Retinal pigment epithelial cell (primary cell): ENCODE measurements around the gene MAN1C1.

Source experiments
- DNase-seq: peaks from one replicate; pipeline ENCODE4 v3.0.0-alpha.2; 2010; ENCODE audit warnings: low read depth
- H3K4me3 ChIP-seq: 2 replicates; pipeline ENCODE4 v1.5.1; 2011; ENCODE audit warnings: mild to moderate bottlenecking, low read length, control low read depth, moderate library complexity
- CTCF ChIP-seq: conservative IDR thresholded peaks from 2 replicates; pipeline ENCODE4 v1.5.1; 2011; ENCODE audit warnings: low read depth, low read length, control low read depth, inconsistent platforms

Gene MAN1C1

GRCh38 chr1:25757846-25758185 is 141.2 kb downstream of the MAN1C1 start:
- no peak for DNase-seq
- no peak overlapping the region for H3K4me3 ChIP-seq
- no peak for TF ChIP-seq CTCF

DNA sequence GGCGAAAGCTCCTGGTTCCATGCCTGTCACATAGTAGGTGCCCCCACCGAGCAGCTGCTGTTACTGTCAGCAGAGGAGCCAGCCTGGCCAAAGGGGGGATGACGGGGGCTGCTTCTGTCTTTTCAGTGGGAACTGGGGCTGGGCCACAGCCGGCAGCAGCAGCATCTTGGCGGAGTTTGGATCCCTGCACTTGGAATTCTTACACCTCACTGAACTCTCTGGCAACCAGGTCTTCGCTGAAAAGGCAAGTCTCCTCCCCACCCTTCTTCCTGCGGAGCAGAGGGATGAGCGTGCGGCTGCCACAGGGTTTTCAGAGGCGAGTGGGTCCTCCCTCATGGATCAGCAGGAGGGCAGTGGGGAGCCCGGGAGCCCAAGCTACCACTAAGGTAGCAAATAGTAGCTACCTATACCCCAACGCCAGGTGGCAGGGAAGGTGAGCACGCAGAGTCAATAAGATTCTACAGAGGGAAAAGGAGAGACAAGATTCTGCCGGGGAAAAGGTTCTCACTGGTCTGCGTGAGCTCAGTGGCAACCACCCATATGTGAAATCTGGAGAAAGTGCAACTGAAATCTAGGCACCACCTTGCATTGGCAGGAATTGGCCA is 142.0 kb downstream of the MAN1C1 start:
- no peak overlapping the region for H3K4me3 ChIP-seq
- TF ChIP-seq CTCF = no peak
- DNase-seq = no peak

DNA sequence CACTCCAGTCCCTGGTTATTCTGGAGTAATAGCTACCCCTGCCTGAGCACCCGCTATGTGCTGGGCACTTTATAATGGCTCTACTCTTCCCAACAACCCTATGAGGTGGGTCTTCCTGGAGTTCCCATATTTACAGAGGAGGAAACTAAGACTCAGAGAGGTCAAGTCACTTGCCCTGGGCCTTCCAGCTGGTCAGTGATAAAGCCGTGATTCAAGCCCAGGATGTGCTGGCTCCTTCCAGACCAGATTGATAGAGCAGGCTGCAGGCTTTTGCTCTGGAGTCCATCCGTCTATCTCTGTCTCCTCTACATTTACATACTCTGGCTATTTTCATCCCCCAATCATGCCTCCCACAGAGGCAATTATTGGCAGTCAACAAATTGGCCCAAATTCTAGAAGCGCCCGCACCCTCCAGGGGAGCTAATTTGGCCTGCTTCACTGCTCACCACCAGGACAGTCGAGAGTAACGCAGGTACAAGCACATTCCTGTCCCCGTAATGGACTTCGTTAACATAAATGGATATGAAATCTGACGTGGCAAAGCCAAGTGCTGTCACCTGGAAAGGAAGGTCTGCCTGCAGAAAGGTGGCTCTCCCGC is 143.6 kb downstream of the MAN1C1 start:
- no peak for DNase-seq
- no peak for TF ChIP-seq CTCF
- no peak overlapping the region for H3K4me3 ChIP-seq

GRCh38 chr1:25760871-25761270 is 144.3 kb downstream of the MAN1C1 start:
- H3K4me3 ChIP-seq = no peak overlapping the region
- TF ChIP-seq CTCF = no peak
- DNase-seq = no peak

- H3K4me3 ChIP-seq = no peak overlapping the region
- no peak for DNase-seq
- no peak for TF ChIP-seq CTCF
These were observed 146.9 kb downstream of the MAN1C1 start for GRCh38 chr1:25763493-25763892.

DNA sequence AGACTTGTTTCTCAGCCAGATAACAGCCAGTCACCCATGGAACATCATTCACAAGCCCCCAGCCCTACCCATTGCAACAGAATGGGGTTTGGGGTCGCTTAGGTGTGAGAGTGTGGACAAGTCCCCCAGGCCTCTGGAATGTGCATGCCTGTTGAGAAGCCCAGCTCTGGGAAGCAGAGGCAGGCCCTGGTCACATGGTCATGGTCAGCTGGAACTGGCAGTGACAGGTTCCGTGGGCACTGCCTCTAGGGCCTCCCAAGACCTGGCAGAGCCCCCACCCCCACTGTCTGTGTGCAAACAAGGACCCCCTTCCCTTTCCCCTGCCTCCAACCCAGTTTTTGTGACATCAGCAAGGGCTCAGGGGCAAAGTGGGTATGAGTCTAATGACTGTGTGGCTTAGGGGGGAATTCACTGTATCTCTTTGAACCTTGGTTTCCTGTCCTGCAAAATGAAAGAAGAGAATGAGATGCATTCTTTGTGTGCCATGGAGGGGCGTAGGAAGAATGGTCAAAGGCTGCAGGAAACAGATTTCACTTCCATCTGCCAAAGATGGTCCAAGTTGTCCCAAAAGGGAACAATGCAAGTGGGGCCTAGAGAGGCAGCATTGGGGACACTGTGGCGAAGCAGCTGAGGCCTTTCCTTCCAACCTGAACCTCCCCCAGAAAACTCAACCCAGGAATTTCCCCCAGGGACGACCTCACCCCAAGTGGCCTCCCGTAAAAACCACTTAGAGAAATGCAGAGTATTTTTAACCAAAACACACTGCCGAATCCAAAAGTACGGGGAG is 148.7 kb downstream of the MAN1C1 start:
- no peak for DNase-seq
- no peak for TF ChIP-seq CTCF
- H3K4me3 ChIP-seq = no peak overlapping the region
